Tibial artery (tissue), 4 donors: ENCODE measurements around the gene CFAP77.

ENCODE experiments used
- DNase-seq, 2 donors: peaks; one replicate each; pipeline ENCODE4 v3.0.0-alpha.2; 2019
- H3K27ac ChIP-seq, 2 donors: fragments of 200-600 bp; sonication (generic) in 1 of 2; 1 replicate in 1 of 2; 2 replicates in 1 of 2; pipeline ENCODE4 v1.5.1; 2018 to 2019; ENCODE audit warnings: mild to moderate bottlenecking in 1 of 2
- H3K27me3 ChIP-seq, 2 donors: fragments of 200-600 bp; sonication (generic) in 1 of 2; one replicate each; pipeline versions ENCODE4 v1.5.1 to v1.6.0; 2016 to 2019
- H3K36me3 ChIP-seq, 3 donors: fragments of 200-600 bp; sonication (generic) in 2 of 3; one replicate each; pipeline ENCODE4 v1.5.1; 2016 to 2019; ENCODE audit warnings: mild to moderate bottlenecking in 2 of 3
- H3K4me1 ChIP-seq, 4 donors: fragments of 200-600 bp; sonication (generic) in 2 of 4; 1 replicate in 3 of 4; 2 replicates in 1 of 4; pipeline ENCODE4 v1.5.1; 2016 to 2019
- H3K4me3 ChIP-seq, 2 donors: fragments of 200-600 bp; sonication (generic) in 1 of 2; 1 replicate in 1 of 2; 2 replicates in 1 of 2; pipeline ENCODE4 v1.5.1; 2018 to 2019; ENCODE audit warnings: mild to moderate bottlenecking in 2 of 2
- H3K9me3 ChIP-seq, 3 donors: fragments of 200-600 bp; sonication (generic) in 1 of 3; one replicate each; pipeline ENCODE4 v1.5.1; 2016 to 2019
- intact Hi-C: fragments of 100-400 bp; cut with DNase I; formaldehyde crosslinking; loops from one replicate; pipeline ENCODE4 v1.15.0; 2023; ENCODE audit warnings: low total_unique reads
- TF ChIP-seq, protein P1 (sequence below), 2 experiments: fragments of 200-600 bp in 1 of 2; fragments of 450-650 bp in 1 of 2; IDR thresholded peaks; one replicate each; pipeline ENCODE4 v1.5.1; 2017 to 2019; ENCODE audit warnings: antibody characterized with exemption in 2 of 2, mild to moderate bottlenecking in 1 of 2, moderate library complexity in 1 of 2

The CFAP77 gene

DNA sequence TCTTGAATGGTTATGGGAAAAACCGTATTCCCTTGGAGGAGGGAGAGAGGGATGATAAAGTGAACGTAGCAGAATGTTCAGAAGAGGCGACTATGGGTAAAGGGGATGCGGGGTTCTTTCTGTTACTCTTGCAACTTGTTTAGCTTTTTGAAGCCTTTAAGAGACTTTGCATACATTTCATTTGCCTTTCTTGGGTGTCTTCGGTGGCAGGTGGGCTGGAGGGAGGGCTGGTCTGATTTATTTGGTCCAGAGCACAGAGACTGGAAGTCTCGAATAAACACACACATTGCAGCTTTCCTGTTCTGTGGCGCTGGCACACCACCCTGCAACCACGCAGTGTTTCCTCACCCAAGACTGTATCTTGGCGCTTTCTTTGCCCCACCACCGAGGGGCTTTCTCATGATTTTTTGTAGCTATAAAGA lies 26.5 kb upstream of the CFAP77 start:
- Histone ChIP-seq H3K4me1 (no peaks in the 10 kb centered on the region), H3K27ac (no peak overlapping the region), H3K4me3 (no peak overlapping the region), H3K9me3 (no peaks in the 10 kb centered on the region), H3K27me3 (no peaks in the 10 kb centered on the region), H3K36me3 (peaks cover 50 to 92% (median 83%) of the 10 kb centered on the region in 3 donors)
- TF ChIP-seq, protein P1, sequence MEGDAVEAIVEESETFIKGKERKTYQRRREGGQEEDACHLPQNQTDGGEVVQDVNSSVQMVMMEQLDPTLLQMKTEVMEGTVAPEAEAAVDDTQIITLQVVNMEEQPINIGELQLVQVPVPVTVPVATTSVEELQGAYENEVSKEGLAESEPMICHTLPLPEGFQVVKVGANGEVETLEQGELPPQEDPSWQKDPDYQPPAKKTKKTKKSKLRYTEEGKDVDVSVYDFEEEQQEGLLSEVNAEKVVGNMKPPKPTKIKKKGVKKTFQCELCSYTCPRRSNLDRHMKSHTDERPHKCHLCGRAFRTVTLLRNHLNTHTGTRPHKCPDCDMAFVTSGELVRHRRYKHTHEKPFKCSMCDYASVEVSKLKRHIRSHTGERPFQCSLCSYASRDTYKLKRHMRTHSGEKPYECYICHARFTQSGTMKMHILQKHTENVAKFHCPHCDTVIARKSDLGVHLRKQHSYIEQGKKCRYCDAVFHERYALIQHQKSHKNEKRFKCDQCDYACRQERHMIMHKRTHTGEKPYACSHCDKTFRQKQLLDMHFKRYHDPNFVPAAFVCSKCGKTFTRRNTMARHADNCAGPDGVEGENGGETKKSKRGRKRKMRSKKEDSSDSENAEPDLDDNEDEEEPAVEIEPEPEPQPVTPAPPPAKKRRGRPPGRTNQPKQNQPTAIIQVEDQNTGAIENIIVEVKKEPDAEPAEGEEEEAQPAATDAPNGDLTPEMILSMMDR (IDR thresholded peaks at IDR 0.05), result no peak
- intact Hi-C loops, result no loop called here
- no peak for DNase-seq

DNA sequence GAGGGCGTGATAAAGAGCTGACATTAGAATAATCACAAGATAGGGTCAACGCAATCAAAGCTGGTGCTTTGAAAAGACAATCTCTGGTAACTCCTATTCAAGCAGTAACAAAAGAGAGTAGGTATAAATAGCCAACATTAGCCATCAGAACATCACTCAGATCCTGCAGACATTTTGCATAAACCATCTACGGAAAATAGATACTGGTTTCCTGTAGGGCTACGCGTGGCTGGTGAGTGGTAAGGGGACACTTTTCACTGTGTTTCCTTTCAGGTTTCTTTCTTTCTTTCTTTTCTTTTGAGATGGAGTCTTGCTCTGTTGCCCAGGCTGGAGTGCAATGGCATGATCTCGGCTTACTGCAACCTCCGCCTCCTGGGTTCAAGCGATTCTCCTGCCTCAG lies 25.6 kb upstream of the CFAP77 start:
- H3K9me3 ChIP-seq, result no peaks in the 10 kb centered on the region
- H3K4me3 ChIP-seq, result no peak overlapping the region
- no peaks in the 10 kb centered on the region for H3K4me1 ChIP-seq
- DNase-seq, result no peak
- H3K36me3 ChIP-seq, result peaks cover 54 to 92% (median 83%) of the 10 kb centered on the region in 3 donors
- H3K27ac ChIP-seq, result no peak overlapping the region
- intact Hi-C loops, result no loop called here
- TF ChIP-seq, protein P1 (IDR thresholded peaks at IDR 0.05), result no peak
- H3K27me3 ChIP-seq, result no peaks in the 10 kb centered on the region

DNA sequence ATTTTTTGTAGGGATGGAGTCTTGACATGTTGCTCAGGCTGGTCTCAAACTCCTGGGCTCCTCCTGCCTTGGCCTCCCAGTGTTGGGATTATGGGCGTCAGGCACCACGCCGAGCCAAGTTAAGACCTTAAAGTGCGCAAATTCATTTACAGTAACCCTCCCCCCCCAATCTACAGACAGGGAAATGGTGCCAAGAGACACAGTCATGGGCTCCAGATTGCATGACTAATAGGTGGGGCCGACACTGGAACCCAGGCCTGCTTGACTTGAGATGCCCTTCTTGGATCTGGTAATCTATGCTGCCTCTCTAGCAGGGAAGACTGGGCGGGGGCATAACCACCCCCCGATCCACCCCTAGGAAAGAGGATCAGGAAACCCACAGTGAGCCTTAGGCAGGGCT lies 22.9 kb upstream of the CFAP77 start:
- Histone ChIP-seq H3K4me3 (no peak overlapping the region), H3K27ac (no peak overlapping the region), H3K4me1 (no peaks in the 10 kb centered on the region), H3K9me3 (no peaks in the 10 kb centered on the region), H3K27me3 (no peaks in the 10 kb centered on the region), H3K36me3 (peaks cover 74 to 93% (median 92%) of the 10 kb centered on the region in 3 donors)
- intact Hi-C loops, result no loop called here
- DNase-seq, result no peak
- TF ChIP-seq, protein P1 (IDR thresholded peaks at IDR 0.05), result no peak

DNA sequence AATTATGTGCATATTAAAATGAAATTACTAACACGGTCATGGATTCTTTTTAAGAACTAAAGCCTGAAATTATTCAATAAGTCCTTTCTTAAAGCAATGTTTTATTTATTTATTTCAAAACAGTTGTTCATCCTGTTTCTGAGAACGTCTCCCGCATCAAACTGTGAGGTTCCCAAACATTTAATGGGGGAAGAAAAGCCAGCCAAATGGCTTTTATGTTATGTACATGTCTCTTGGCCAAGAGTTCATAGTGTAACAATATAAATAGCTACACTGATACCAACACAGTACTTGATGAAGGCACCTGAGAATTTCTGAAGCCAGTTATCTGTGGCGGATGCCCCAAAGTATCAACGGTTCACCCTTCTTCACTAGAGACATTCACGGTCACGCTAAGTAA lies 19.0 kb upstream of the CFAP77 start:
- H3K36me3 ChIP-seq, result peaks cover 92 to 100% (median 97%) of the 10 kb centered on the region in 3 donors

DNA sequence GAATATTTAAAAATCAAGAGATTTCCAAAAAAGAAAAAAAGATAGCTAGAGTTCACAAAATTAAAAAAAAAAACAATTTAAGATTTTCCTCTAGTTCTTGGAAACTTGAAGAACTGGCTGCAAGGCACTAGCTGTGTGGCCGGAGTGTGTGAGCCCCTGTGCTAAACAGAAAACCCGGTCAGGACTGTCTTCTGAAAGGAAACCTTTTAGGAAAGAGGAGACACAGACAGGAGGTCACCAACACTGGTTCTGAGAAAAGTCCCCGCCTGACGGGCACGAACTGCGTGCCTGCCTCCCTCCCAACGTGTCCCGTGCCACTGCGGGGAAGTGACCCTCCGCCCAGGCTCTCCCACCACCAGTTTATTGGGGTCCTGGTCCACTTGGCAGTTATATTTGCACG lies 18.6 kb upstream of the CFAP77 start:
- no peak overlapping the region for H3K27ac ChIP-seq
- DNase-seq, result no peak
- H3K36me3 ChIP-seq, result peaks cover 92 to 100% (median 97%) of the 10 kb centered on the region in 3 donors
- H3K9me3 ChIP-seq, result no peaks in the 10 kb centered on the region
- intact Hi-C loops, result no loop called here
- no peaks in the 10 kb centered on the region for H3K4me1 ChIP-seq
- TF ChIP-seq, protein P1 (IDR thresholded peaks at IDR 0.05), result no peak
- no peaks in the 10 kb centered on the region for H3K27me3 ChIP-seq
- no peak overlapping the region for H3K4me3 ChIP-seq

More for the DNA sequence above, 19.0 kb upstream of the CFAP77 start:
- Histone ChIP-seq H3K27ac (no peak overlapping the region), H3K27me3 (no peaks in the 10 kb centered on the region), H3K4me1 (no peaks in the 10 kb centered on the region), H3K4me3 (no peak overlapping the region), H3K9me3 (no peaks in the 10 kb centered on the region)
- DNase-seq, result no peak
- intact Hi-C loops, result no loop called here
- TF ChIP-seq, protein P1 (IDR thresholded peaks at IDR 0.05), result no peak

DNA sequence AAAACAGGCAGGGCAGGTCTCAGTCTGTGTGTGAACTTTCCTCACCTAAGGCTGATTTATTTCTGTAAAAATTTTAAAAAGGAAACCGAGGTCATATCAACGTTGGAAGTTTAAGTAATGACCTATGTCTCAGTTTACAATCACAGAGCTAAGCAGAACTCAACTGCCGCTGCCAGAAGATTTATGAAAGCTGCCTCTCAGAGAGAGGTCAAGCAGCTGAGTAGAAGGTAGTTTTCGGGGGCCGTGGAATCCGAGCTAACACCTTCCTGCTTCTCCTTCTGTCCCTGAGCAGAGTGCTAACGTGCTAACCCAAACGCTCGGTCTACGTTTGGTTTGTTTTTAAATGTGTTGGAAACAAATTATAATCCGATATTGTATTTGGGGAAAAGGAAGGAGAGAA lies 14.5 kb upstream of the CFAP77 start:
- no peak overlapping the region for H3K4me3 ChIP-seq
- H3K9me3 ChIP-seq, result no peaks in the 10 kb centered on the region
- intact Hi-C loops, result no loop called here
- TF ChIP-seq, protein P1 (IDR thresholded peaks at IDR 0.05), result no peak
- H3K27ac ChIP-seq, result no peak overlapping the region
- DNase-seq, result no peak
- peaks cover 92 to 99% (median 96%) of the 10 kb centered on the region in 3 donors for H3K36me3 ChIP-seq
- H3K4me1 ChIP-seq, result no peaks in the 10 kb centered on the region
- H3K27me3 ChIP-seq, result no peaks in the 10 kb centered on the region
